H1 (cell line): ENCODE results near the gene PRRT4.

Source experiments
- ATF3 ChIP-seq: IDR thresholded peaks from 2 replicates; pipeline ENCODE4 v1.6.1; 2011; ENCODE audit warnings: low read depth, mild to moderate bottlenecking, low read length; ENCODE audit not compliant: insufficient read depth
- CHD2 ChIP-seq: IDR thresholded peaks from 2 replicates; pipeline ENCODE4 v1.6.1; 2012; ENCODE audit warnings: low read length, improper control_type of control experiment
- CTCF ChIP-seq, 3 experiments: IDR thresholded peaks; 1 replicate in 2 of 3; 2 replicates in 1 of 3; pipeline versions ENCODE4 v1.5.1 to v1.6.1; 2011; ENCODE audit warnings: low read length in 3 of 3, mild to moderate bottlenecking in 3 of 3, inconsistent platforms in 2 of 3, low read depth in 1 of 3, moderate library complexity in 1 of 3; ENCODE audit not compliant: insufficient read depth in 1 of 3; ENCODE audit errors: control extremely low read depth in 1 of 3
- EP300 ChIP-seq, 2 experiments: IDR thresholded peaks; 1 replicate in 1 of 2; 2 replicates in 1 of 2; pipeline ENCODE4 v1.6.1; 2011 to 2012; ENCODE audit warnings: low read depth in 2 of 2, low read length in 2 of 2, mild to moderate bottlenecking in 2 of 2, borderline replicate concordance in 1 of 2, inconsistent platforms in 1 of 2, moderate library complexity in 1 of 2
- EZH2 ChIP-seq: fragments of 200-600 bp; sonication (generic); IDR thresholded peaks from 2 replicates; pipeline ENCODE4 v1.7.1; 2012; ENCODE audit warnings: low read depth, mild to moderate bottlenecking, moderate library complexity, low read length, inconsistent platforms; ENCODE audit not compliant: severe bottlenecking

- TF ChIP-seq EP300 (IDR thresholded peaks at IDR 0.05; ENCODE audit: borderline replicate concordance in 1 of 2, low read depth in 2 of 2, low read length in 2 of 2), result no peak
- TF ChIP-seq CTCF (IDR thresholded peaks at IDR 0.05; ENCODE audit: control extremely low read depth in 1 of 3, insufficient read depth in 1 of 3, low read depth in 1 of 3, low read length in 3 of 3), result no peak
- TF ChIP-seq EZH2, result no peak
- no peak for TF ChIP-seq CHD2
- TF ChIP-seq ATF3, result no peak
Observed at GRCh38 chr7:128311013-128311412, 50.5 kb downstream of the PRRT4 start.
